ENCODE data around the gene DYNLRB1.
A peak's percentile ranks its signal among the peaks of the same experiment; 100 is the strongest.

GRCh38 chr20:34522969-34523871 lies 7.0 kb downstream of the DYNLRB1 start:
- TF ChIP-seq, protein P1, sequence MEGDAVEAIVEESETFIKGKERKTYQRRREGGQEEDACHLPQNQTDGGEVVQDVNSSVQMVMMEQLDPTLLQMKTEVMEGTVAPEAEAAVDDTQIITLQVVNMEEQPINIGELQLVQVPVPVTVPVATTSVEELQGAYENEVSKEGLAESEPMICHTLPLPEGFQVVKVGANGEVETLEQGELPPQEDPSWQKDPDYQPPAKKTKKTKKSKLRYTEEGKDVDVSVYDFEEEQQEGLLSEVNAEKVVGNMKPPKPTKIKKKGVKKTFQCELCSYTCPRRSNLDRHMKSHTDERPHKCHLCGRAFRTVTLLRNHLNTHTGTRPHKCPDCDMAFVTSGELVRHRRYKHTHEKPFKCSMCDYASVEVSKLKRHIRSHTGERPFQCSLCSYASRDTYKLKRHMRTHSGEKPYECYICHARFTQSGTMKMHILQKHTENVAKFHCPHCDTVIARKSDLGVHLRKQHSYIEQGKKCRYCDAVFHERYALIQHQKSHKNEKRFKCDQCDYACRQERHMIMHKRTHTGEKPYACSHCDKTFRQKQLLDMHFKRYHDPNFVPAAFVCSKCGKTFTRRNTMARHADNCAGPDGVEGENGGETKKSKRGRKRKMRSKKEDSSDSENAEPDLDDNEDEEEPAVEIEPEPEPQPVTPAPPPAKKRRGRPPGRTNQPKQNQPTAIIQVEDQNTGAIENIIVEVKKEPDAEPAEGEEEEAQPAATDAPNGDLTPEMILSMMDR (IDR thresholded peaks at IDR 0.05; ENCODE audit: poor library complexity): peak; percentile 62
- TF ChIP-seq EZH2 (IDR thresholded peaks at IDR 0.05; ENCODE audit: borderline replicate concordance) (no peak), EZH2phosphoT487 (IDR thresholded peaks at IDR 0.05; ENCODE audit: low read depth, severe bottlenecking, unreplicated experiment) (no peak)

Measured in hepatocyte (in vitro differentiated cells).